Measurements from ENCODE around the gene MCM7.

GRCh38 chr7:100059251-100059739, 41.9 kb downstream of the MCM7 start:
- TF ChIP-seq CTCF (conservative IDR thresholded peaks at IDR 0.05) (no peak), ZFX (IDR thresholded peaks at IDR 0.05) (no peak)

Data from C4-2B (cell line).